Heart right ventricle (tissue), 16 donors: ENCODE results near the gene FKBP2. TPM values are rescaled to one million over a fixed set of nuclear protein-coding genes. Genes with fewer than 3 reads are reported as not detected.

Experiments
- ATAC-seq, 8 donors: fragments of 200-7000 bp; cut with Tn5 transposase; one replicate each; pipeline ENCODE4 v1.9.1; 2020; ENCODE audit warnings: mild to moderate bottlenecking in 8 of 8, moderate library complexity in 8 of 8, moderate number of reproducible peaks in 1 of 8
- DNase-seq, 2 donors: peaks; one replicate each; pipeline ENCODE4 v3.0.0-alpha.2; 2020
- H3K27ac ChIP-seq, 10 donors: fragments of 200-600 bp; sonication (generic) in 2 of 10; one replicate each; pipeline versions ENCODE4 v1.5.0 to v1.8.0; 2020 to 2022; ENCODE audit warnings: mild to moderate bottlenecking in 3 of 10
- H3K27me3 ChIP-seq, 7 donors: fragments of 200-600 bp; one replicate each; pipeline ENCODE4 v1.8.0; 2021 to 2022; ENCODE audit warnings: mild to moderate bottlenecking in 2 of 7
- H3K36me3 ChIP-seq, 9 donors: fragments of 200-600 bp; sonication (generic) in 1 of 9; one replicate each; pipeline versions ENCODE4 v1.5.0 to v1.8.0; 2020 to 2022; ENCODE audit warnings: mild to moderate bottlenecking in 2 of 9
- H3K4me1 ChIP-seq, 9 donors: fragments of 200-600 bp; sonication (generic) in 1 of 9; one replicate each; pipeline versions ENCODE4 v1.5.0 to v1.8.0; 2020 to 2022; ENCODE audit warnings: mild to moderate bottlenecking in 4 of 9
- H3K4me3 ChIP-seq, 10 donors: fragments of 200-600 bp; sonication (generic) in 2 of 10; one replicate each; pipeline versions ENCODE4 v1.5.0 to v1.8.0; 2020 to 2022; ENCODE audit warnings: mild to moderate bottlenecking in 7 of 10, moderate library complexity in 2 of 10
- H3K9me3 ChIP-seq, 11 donors: fragments of 200-600 bp in 10 of 11; sonication (generic) in 2 of 11; one replicate each; pipeline versions ENCODE4 v1.5.0 to v1.8.0; 2013 to 2022; ENCODE audit warnings: mild to moderate bottlenecking in 2 of 11, control low read depth in 1 of 11, moderate library complexity in 1 of 11
- WGBS, 2 donors: extraction: QIAGEN DNeasy Blood & Tissue Kit; methylation state at CpG; one replicate each; pipeline ENCODE4 v1.1.7; 2013; ENCODE audit warnings: inconsistent platforms in 1 of 2; 5-methylcytosine and 5-hydroxymethylcytosine counted together
- intact Hi-C, 10 donors: fragments of 100-400 bp; cut with DNase I; formaldehyde crosslinking; loops; one replicate each; pipeline versions ENCODE4 v1.11.1 to v1.14.2; 2022
- polyA plus RNA-seq, 2 donors: library from polyadenylated mRNA; stranded (reverse); fragments of 200-250 nt; gene quantifications; one replicate each; pipeline ENCODE4 v1.2.3, GENCODE V29; 2013
- total RNA-seq, 10 donors: library from RNA; stranded (reverse); fragmentation: NEBNext Ultra II Directional in 3 of 10; extraction: Animal tissue kit (Norgen Biotek cat#: 25700) in 3 of 10; gene quantifications; one replicate each; pipeline versions ENCODE4 v1.2.1 to v1.2.4, GENCODE V29; 2021 to 2023
- TF ChIP-seq, protein P1 (sequence below), 9 donors: fragments of 200-600 bp; sonication (generic) in 2 of 9; IDR thresholded peaks; one replicate each; pipeline versions ENCODE4 v1.5.0 to v1.8.0; 2021 to 2022; ENCODE audit warnings: antibody characterized with exemption in 9 of 9, mild to moderate bottlenecking in 5 of 9, moderate library complexity in 1 of 9
- donor health status: Arrhythmogenic right ventricular cardiomyopathy.
- donor health status: ischemic (EF 13 %, LVEDD 7.1; RV severe dilation, severe dysfunction).
- donor health status: healthy with polysubstance abuse.
- donor health status: DM: no; HTN: yes; CAD: no.
- donor health status: DM: no; HTN: no; CAD: no.
- donor health status: ischemic (EF 25% LVEDD 6.9; RV normal size, moderate dysfunction).
- donor health status: ischemic (EF 25% LVEDD 5.7; RV mildly dilated, moderate dysfunction).
- donor health status: healthy.
- donor health status: DM: yes; HTN: yes; CAD: no.
- donor health status: Ischemic cardiomyopathy.
- donor health status: ischemic (EF 35%, LVEDD 5.7; RV mildly dilated, moderate dysfunction).
- donor health status: nonischemic (EF 11% LVEDD 7.7; RV severe dilation, severe dysfunction).
- donor health status: DM: yes; HTN: yes; CAD: no.
- donor health status: PGD.
- donor health status: ischemic (EF 29% LVEDD 5.4; RV normal size, mild dysfunction).
- donor health status: nonischemic (EF 23%, LVEDD 6.1; RV moderate dilation, normal function).

FKBP2 gene
- total and polyA plus RNA-seq, 12 donors: 40.2 to 404 (median 49.4) TPM

DNA sequence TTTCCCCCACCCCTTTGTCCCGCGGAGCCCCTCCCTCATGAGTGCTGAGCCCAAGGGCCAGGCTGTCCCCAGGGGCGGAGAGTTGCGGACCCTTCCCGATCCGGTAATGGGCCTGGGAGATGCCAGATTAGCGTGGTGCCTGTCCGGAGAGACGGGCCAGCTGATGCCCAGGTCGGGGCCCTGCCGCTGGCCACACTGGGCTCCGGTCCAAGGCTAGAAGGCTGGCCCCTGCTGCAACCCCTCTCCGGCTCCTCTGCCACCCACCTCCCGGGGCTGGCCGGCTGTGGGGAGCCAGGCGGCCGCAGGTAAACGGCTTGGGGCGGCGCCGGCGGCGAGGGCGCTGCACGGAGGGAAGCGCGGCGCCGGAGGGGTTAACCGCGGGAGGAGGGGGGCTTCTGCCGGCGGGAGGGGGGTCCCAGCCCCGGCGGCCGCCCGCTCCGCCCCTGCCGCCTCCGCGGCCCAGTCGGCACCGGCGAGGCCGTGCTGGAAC is 50.4 kb downstream of the FKBP2 start, which contains the start of gene KCNK4:
TSS of gene KCNK4 (plus strand) at position 41 of the 490 bp plus-strand sequence. CDS start 1,717 bp downstream, outside the sequence.
- no peak for ATAC-seq
- H3K27me3 ChIP-seq: peaks cover 17 to 67% (median 64%) of the 10 kb centered on the region in 7 donors
- no peak within 1 kb of the TSS for H3K27ac ChIP-seq
- DNase-seq: no peak
- intact Hi-C loops: no loop called here
- H3K36me3 ChIP-seq: peaks cover 0 to 5% (median 0%) of the 10 kb centered on the region in 9 donors
- peaks cover 6 to 27% (median 20%) of the 10 kb centered on the region in 9 donors for H3K4me1 ChIP-seq
- H3K9me3 ChIP-seq: no peaks in the 10 kb centered on the region
- WGBS, 2 donors: 3 to 4% methylated on average over 32 to 45 of the region's 45 CpGs
- TF ChIP-seq, protein P1, sequence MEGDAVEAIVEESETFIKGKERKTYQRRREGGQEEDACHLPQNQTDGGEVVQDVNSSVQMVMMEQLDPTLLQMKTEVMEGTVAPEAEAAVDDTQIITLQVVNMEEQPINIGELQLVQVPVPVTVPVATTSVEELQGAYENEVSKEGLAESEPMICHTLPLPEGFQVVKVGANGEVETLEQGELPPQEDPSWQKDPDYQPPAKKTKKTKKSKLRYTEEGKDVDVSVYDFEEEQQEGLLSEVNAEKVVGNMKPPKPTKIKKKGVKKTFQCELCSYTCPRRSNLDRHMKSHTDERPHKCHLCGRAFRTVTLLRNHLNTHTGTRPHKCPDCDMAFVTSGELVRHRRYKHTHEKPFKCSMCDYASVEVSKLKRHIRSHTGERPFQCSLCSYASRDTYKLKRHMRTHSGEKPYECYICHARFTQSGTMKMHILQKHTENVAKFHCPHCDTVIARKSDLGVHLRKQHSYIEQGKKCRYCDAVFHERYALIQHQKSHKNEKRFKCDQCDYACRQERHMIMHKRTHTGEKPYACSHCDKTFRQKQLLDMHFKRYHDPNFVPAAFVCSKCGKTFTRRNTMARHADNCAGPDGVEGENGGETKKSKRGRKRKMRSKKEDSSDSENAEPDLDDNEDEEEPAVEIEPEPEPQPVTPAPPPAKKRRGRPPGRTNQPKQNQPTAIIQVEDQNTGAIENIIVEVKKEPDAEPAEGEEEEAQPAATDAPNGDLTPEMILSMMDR (IDR thresholded peaks at IDR 0.05): no peak
- peak within 1 kb of the TSS; percentile 21 to 49 (median 38) for H3K4me3 ChIP-seq

DNA sequence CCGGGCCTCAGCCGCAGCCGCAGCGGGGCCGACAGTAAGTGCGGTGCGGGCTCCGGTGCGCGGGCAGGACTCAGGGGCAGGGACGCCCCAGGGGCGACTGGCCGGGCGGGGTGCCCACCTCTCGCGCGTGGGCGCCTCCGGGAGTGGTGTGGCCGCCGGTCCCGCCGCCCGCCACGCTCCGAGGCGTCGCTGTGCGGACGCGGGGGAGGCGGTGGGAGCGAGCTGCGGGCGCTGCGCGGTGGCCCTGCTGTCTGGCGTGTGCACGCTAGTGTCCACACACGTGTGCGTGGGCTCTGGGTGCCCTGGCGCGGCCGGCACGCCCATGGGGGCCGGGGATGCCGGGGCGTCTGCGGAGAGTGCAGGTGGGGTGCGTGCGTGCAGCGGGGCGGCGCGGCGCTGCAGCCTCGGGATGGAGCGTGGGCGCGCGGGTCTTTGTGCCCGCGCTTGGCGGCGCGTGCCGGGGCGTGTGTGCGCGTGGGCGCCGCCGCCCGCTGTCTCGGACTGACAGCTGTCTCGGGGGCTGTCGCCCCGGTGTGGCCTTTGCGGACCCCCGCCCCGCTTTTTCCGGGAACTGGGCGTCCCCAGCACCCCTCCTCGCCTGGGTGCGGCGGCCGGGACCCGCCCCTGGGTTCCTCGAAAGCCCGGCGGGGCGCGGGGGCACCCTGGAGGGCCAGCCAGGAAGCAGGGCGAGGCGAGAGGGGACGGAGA is 51.0 kb downstream of the FKBP2 start:
- Histone ChIP-seq H3K27me3 (peaks cover 19 to 73% (median 70%) of the 10 kb centered on the region in 7 donors), H3K9me3 (no peaks in the 10 kb centered on the region), H3K36me3 (peaks cover 0 to 5% (median 0%) of the 10 kb centered on the region in 9 donors), H3K4me1 (peaks cover 4 to 23% (median 15%) of the 10 kb centered on the region in 9 donors), H3K27ac (no peak overlapping the region), H3K4me3 (peak overlapping the region; percentile 21 to 49 (median 38))
- TF ChIP-seq, protein P1 (IDR thresholded peaks at IDR 0.05): no peak
- peak in 2 of 8 donors; percentile 13 to 14 for ATAC-seq
- DNase-seq: no peak
- intact Hi-C loops: no loop called here
- WGBS, 2 donors: 0 to 1% methylated on average over 51 to 96 of the region's 96 CpGs

DNA sequence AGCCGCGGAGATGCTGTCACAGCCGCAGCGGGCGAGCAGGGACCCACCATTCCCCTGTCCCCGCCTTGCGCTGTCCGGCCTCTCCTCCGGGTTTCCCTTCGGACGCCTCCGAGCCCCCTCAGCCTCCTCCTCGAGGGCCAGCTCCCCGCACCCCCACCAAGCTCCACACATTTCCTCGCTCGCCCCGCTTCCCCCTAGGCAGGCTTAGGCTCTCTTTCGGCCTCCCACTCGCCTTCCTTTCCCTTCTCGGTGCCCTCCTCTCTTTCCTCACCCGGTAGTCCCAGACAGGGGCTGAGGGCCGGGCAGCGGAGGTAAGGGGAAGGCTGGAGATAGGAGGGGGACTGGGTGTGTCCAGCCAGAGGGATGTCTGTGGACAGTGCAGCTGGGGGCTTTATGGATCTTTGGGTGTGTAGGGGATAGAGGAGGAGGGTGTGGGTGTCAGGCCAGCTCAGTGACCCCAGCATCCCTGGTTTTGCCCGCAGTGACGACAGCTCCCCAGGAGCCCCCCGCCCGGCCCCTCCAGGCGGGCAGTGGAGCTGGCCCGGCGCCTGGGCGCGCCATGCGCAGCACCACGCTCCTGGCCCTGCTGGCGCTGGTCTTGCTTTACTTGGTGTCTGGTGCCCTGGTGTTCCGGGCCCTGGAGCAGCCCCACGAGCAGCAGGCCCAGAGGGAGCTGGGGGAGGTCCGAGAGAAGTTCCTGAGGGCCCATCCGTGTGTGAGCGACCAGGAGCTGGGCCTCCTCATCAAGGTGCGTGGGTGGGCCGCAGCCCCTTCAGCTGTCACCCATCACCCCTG is 51.8 kb downstream of the FKBP2 start:
- H3K36me3 ChIP-seq: peaks cover 0 to 5% (median 0%) of the 10 kb centered on the region in 9 donors
- DNase-seq (no peak), ATAC-seq (peak in 2 of 8 donors; percentile 4 to 7)
- peak overlapping the region; percentile 21 to 49 (median 38) for H3K4me3 ChIP-seq
- H3K27me3 ChIP-seq: peaks cover 23 to 81% (median 77%) of the 10 kb centered on the region in 7 donors
- 32% methylated on average over 40 to 42 of the region's 42 CpGs for WGBS, 2 donors
- H3K4me1 ChIP-seq: peaks cover 4 to 23% (median 15%) of the 10 kb centered on the region in 9 donors
- intact Hi-C loops: no loop called here
- TF ChIP-seq, protein P1 (IDR thresholded peaks at IDR 0.05): no peak
- H3K27ac ChIP-seq: no peak overlapping the region
- no peaks in the 10 kb centered on the region for H3K9me3 ChIP-seq

Other genes with a start within 250 kb of the FKBP2 start
- under 1 TPM; 0.17 to 0.83 (median 0.39) TPM for gene FLRT1, start 205.2 kb upstream of the FKBP2 start, total RNA-seq
- gene FLRT1, start 205.2 kb upstream of the FKBP2 start, polyA plus RNA-seq: under 1 TPM; 0.22 to 0.44 TPM
- gene MACROD1, start 75.0 kb upstream of the FKBP2 start, total RNA-seq: 100 to 1,000 TPM in 8 of 10 donors, 10 to 100 TPM in 2; 86.2 to 134 (median 115) TPM
- 100 to 1,000 TPM in 1 of 2 donors, 10 to 100 TPM in 1; 77.6 to 497 TPM for gene MACROD1, start 75.0 kb upstream of the FKBP2 start, polyA plus RNA-seq
- 100 to 1,000 TPM in 1 of 10 donors, 10 to 100 TPM in 9; 67.4 to 105 (median 87.9) TPM for gene STIP1, start 54.9 kb upstream of the FKBP2 start, total RNA-seq
- 100 to 1,000 TPM in 1 of 2 donors, 10 to 100 TPM in 1; 55.3 to 144 TPM for gene STIP1, start 54.9 kb upstream of the FKBP2 start, polyA plus RNA-seq
- gene FERMT3, start 34.4 kb upstream of the FKBP2 start, total RNA-seq: 10 to 100 TPM in 1 of 10 donors, 1 to 10 TPM in 9; 2.3 to 30.8 (median 5.4) TPM
- 1 to 10 TPM; 7.5 to 9.2 TPM for gene FERMT3, start 34.4 kb upstream of the FKBP2 start, polyA plus RNA-seq
- 10 to 100 TPM; 50.5 to 81.7 (median 61.4) TPM for gene TRPT1, start 14.9 kb upstream of the FKBP2 start, total RNA-seq
- 100 to 1,000 TPM in 1 of 2 donors, 10 to 100 TPM in 1; 87.2 to 188 TPM for gene TRPT1, start 14.9 kb upstream of the FKBP2 start, polyA plus RNA-seq
- gene NUDT22, start 14.8 kb upstream of the FKBP2 start, total RNA-seq: 10 to 100 TPM; 57.3 to 85.6 (median 71.0) TPM
- 10 to 100 TPM; 93.0 to 95.2 TPM for gene NUDT22, start 14.8 kb upstream of the FKBP2 start, polyA plus RNA-seq
- 10 to 100 TPM; 46.6 to 64.7 (median 52.0) TPM for gene DNAJC4, start 10.5 kb upstream of the FKBP2 start, total RNA-seq
- 100 to 1,000 TPM in 1 of 2 donors, 10 to 100 TPM in 1; 48.0 to 173 TPM for gene DNAJC4, start 10.5 kb upstream of the FKBP2 start, polyA plus RNA-seq
- 100 to 1,000 TPM; 245 to 353 (median 277) TPM for gene VEGFB, start 6.5 kb upstream of the FKBP2 start, total RNA-seq
- 100 to 1,000 TPM; 158 to 291 TPM for gene VEGFB, start 6.5 kb upstream of the FKBP2 start, polyA plus RNA-seq
- 100 to 1,000 TPM in 4 of 10 donors, 10 to 100 TPM in 6; 52.4 to 194 (median 77.2) TPM for gene PPP1R14B, start 5.8 kb downstream of the FKBP2 start, total RNA-seq
- 100 to 1,000 TPM; 229 to 331 TPM for gene PPP1R14B, start 5.8 kb downstream of the FKBP2 start, polyA plus RNA-seq
- 10 to 100 TPM in 3 of 10 donors, 1 to 10 TPM in 7; 5.8 to 13.3 (median 8.7) TPM for gene PLCB3, start 10.4 kb downstream of the FKBP2 start, total RNA-seq
- 10 to 100 TPM in 1 of 2 donors, 1 to 10 TPM in 1; 9.5 to 13.1 TPM for gene PLCB3, start 10.4 kb downstream of the FKBP2 start, polyA plus RNA-seq
- 100 to 1,000 TPM in 1 of 10 donors, 10 to 100 TPM in 9; 40.7 to 106 (median 52.2) TPM for gene BAD, start 43.6 kb downstream of the FKBP2 start, total RNA-seq
- 100 to 1,000 TPM in 1 of 2 donors, 10 to 100 TPM in 1; 92.1 to 104 TPM for gene BAD, start 43.6 kb downstream of the FKBP2 start, polyA plus RNA-seq
- 10 to 100 TPM; 16.4 to 43.0 (median 24.3) TPM for gene GPR137, start 44.8 kb downstream of the FKBP2 start, total RNA-seq
- 10 to 100 TPM; 18.4 to 31.8 TPM for gene GPR137, start 44.8 kb downstream of the FKBP2 start, polyA plus RNA-seq
- not detected for gene KCNK4, start 50.2 kb downstream of the FKBP2 start, total RNA-seq
- gene KCNK4, start 50.2 kb downstream of the FKBP2 start, polyA plus RNA-seq: not detected
- not detected for gene CATSPERZ, start 59.3 kb downstream of the FKBP2 start, total RNA-seq
- under 1 TPM in 1 of 2 donors, not detected in 1; 0.10 TPM for gene CATSPERZ, start 59.3 kb downstream of the FKBP2 start, polyA plus RNA-seq
- 100 to 1,000 TPM; 115 to 225 (median 132) TPM for gene ESRRA, start 64.4 kb downstream of the FKBP2 start, total RNA-seq
- gene ESRRA, start 64.4 kb downstream of the FKBP2 start, polyA plus RNA-seq: 100 to 1,000 TPM; 180 TPM
- gene TRMT112, start 76.5 kb downstream of the FKBP2 start, total RNA-seq: 100 to 1,000 TPM in 2 of 10 donors, 10 to 100 TPM in 8; 68.7 to 121 (median 90.2) TPM
- gene TRMT112, start 76.5 kb downstream of the FKBP2 start, polyA plus RNA-seq: 100 to 1,000 TPM; 182 to 208 TPM
- 100 to 1,000 TPM; 264 to 395 (median 288) TPM for gene PRDX5, start 77.0 kb downstream of the FKBP2 start, total RNA-seq
- 100 to 1,000 TPM; 486 to 750 TPM for gene PRDX5, start 77.0 kb downstream of the FKBP2 start, polyA plus RNA-seq
- gene CCDC88B, start 99.1 kb downstream of the FKBP2 start, total RNA-seq: 10 to 100 TPM in 1 of 10 donors, 1 to 10 TPM in 9; 4.2 to 13.1 (median 5.6) TPM
- 10 to 100 TPM; 10.5 to 42.7 TPM for gene CCDC88B, start 99.1 kb downstream of the FKBP2 start, polyA plus RNA-seq
- 10 to 100 TPM; 10.7 to 21.9 (median 12.8) TPM for gene RPS6KA4, start 118.1 kb downstream of the FKBP2 start, total RNA-seq
- 10 to 100 TPM; 17.4 to 18.8 TPM for gene RPS6KA4, start 118.1 kb downstream of the FKBP2 start, polyA plus RNA-seq